HG02870 (cell line): ENCODE results near the gene NR5A2.
A peak's percentile ranks its signal among the peaks of the same experiment; 100 is the strongest.

Experiments
- ATAC-seq: cut with Tn5 transposase; IDR thresholded peaks from one replicate; pipeline ENCODE4 v1.9.1; 2021; ENCODE audit warnings: mild to moderate bottlenecking, moderate library complexity; ENCODE audit not compliant: unreplicated experiment

NR5A2 gene

DNA sequence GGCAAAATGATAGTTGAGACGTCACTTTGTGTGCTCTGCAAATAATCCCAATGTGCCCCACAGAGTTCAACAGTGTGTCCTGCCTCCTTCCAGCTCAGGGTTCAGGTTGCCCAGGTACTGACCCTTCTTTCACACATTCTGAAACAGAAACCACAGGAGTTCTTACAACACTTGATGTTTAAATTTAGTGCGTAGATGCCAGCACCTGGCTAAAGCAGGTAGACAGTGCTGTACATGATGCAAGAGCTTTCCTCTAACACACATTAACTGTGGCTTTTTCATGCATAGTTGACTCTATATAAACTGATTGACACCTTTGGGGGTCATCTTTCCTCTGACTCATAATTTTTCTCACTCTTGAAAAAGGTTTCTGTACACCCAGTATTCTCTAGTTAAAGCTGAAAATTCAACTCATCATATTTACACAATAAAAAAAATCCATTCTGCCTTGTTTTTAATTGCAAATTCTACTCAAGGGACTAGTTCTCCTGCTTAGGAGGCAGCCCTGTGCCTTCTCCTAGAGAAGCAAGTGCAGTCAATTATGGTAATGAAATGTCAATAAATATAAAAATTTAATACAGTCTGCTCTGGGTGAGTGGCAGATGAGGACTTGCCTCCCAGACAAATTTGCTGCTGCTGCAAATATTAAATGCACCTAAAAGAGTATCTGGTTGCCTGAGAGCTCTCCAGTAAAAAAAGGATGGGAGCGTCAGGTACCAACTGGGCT is 91.4 kb downstream of the NR5A2 start:
- ATAC-seq = no peak

DNA sequence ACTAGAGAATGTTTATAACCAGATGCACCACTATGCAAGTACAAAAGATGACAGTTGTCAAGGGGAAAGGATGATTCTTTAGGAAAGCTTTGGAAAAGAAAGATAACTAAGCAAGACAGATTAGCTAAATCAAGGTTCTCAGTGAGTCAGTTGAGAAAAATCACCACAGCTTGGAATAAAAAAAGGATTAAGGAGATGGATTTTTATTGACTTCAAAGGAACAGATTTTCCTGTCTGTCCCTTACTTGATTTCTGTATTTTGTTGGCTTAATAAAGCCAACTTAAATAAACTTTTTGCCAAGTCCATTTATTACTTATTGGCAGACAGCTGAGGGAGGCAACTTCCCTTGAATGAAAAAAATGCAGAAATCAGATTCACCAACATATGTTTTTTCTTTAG is 93.9 kb downstream of the NR5A2 start:
- ATAC-seq = no peak

DNA sequence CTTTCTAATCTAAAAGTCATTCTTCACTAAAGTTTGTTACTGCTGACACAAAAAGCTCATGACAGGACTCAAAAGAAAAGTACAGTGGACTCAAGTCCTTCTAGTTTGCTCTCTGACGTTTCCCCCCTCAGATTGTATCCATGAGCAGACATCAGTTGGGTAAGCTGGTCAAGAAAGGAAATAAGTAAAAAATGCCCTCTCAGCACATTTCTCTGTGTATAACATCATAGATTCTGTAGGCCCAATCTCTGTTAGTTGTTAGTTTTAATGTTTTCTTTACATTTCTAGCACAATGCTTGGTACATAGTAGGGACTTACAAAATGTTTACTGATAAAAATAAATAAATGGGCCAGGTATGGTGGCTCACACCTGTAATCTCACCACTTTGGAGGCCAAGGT is 96.8 kb downstream of the NR5A2 start:
- no peak for ATAC-seq

DNA sequence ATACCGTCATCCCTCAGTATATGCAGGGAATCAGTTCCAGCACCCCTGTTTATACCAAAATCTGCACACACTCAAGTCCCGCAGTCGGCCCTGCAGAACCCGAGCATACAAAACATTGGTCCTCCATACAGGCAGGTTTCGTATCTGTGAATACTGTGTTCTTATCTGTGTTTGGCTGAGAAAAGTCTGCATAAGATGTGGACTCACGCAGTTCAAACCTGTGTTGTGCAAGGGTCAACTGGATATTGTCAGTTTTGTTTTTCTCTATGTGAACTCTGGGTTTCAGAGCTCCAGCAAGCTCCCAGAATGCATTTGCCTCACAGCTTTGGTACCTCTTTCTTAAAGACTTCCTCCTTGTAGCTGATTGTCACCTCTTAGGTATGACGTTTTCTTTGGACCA is 100.6 kb downstream of the NR5A2 start:
- no peak for ATAC-seq

DNA sequence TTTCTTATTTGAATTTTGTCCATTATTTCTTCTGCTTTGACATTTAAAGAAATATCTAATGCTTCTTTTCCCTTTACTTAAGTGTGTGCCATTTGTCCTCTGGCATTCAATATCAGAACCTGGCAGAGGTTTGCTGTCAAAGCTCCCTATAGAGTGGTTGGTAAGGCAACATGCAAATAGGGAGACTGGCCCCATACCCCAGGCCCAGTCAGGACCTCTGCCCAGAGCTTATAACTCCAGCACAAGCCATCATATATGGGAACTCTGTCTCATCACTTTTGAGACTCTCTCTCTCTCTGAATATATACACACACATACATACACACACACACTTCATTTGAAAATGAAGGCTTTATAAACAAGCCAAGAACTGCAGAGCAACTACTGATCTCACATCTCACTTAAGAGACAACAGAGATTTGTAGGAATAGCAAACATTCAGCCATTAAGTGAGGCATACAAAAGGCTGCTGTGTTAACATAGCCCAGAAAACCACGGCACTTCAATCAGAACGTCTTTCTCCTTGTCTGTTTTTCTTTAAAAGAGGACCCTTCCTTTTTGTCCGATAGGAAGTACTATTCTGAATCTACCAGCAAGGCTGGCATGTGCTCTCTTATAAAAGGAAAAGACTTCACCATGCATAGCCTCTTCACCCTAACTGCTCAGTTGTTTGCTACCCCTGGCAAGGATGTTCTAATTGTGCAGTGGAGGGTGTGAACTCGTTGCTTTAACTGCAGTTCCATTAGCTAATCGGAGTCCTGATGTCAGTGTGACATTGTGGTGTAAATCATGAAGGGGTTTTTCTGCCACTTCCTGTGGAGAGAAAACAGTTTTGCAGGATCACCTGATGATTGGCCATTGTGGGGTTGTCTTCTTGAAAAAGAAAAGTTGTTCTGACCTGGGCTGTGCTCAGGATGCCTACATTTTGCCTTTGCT is 101.7 kb downstream of the NR5A2 start:
- no peak for ATAC-seq

DNA sequence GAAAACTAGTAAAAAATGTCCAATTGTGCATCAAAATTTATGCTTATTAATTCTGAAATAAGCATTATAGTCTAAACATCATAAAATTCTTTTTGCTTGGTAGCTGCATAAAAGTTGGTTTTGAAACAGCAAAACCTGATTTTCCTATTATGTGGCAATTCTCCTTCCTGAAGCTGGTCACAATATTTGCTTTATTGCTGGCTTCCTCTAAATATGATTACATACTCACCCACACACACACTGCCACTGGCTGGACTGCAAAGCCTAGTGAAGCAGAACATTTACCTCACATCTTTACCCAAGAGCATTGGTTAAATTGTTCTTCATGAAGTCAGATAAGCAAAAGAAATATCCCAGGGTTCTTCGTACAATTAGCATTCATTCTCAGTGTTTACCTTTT is 103.0 kb downstream of the NR5A2 start:
- no peak for ATAC-seq

DNA sequence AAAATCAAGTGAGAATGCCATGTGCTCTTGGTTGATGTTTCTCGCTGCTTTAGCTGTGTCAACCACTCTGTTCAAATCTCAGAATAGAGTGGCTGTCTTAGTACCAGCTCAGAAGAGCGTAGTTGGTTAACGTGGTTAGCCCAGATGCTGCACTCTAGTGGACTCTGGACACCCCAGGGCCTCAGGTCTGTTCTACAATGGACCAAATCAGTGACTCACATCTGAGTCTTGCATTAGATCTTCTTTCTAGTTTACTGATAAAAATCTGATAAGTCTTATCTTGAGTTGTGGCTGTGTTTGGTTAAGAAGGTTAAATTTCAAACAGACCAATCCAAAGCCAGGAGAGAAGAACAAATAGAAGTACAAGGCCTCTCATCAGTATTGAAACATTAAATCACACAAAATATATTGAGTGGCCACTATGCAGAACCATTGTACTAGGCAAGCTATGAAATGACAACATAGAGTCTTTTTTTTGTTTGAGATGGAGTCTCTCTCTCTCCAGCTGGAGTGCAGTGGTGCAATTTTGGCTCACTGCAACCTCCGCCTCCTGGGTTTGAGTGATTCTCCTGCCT is 104.1 kb downstream of the NR5A2 start:
- ATAC-seq = no peak

DNA sequence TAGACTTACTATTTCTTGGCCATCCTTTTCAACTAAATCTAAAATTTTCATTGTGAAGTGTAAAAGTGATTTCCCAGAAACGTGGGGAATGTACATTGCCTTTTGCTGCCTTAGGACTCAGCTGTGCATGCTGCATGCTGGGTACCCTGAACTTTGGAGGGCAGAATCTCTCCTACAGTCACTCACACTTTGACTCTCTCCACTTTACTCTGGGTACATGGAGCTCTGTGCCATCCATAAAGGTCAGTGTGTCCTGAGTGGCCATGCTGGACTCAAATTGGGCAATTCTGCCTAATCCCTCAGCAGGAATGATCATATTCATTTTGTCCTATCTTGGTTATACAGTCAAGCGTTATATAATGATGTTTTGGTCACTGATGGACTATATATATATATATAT is 105.6 kb downstream of the NR5A2 start:
- ATAC-seq = no peak

DNA sequence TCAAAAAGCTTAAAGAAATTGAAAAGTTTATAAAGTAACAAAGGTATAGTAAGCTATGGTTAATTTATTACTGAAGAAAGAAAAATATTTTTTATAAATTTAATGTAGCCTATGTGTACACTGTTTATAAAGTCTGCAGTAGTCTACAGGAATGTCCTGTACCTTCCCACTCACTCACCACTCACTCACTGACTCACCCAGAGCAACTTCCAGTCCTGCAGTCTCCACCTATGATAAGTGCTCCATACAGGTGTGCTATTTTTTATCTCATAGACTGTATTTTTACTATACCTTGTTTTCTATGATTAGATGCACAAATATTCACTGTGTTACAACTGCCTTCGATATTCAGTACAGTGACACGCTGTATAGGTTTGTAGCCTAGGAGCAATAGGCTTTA is 106.6 kb downstream of the NR5A2 start:
- no peak for ATAC-seq

DNA sequence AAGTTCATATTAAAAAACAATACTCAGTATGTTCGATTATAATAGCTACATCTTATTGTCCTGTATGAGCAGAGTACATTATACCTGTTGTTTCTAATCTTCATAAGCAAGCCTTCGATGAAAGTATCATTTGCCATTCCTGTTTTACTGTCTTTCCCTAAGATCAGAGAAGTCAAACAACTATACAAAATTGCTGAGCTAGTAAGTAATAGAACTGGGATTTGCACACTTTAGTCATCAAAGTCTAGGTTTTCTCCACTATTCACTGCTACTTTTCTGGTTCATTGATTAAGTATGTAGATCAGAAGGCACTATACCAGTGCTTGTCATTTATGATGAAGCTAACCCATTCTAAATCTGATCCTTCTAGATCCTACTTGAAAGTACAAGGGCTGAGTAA is 108.9 kb downstream of the NR5A2 start:
- no peak for ATAC-seq

DNA sequence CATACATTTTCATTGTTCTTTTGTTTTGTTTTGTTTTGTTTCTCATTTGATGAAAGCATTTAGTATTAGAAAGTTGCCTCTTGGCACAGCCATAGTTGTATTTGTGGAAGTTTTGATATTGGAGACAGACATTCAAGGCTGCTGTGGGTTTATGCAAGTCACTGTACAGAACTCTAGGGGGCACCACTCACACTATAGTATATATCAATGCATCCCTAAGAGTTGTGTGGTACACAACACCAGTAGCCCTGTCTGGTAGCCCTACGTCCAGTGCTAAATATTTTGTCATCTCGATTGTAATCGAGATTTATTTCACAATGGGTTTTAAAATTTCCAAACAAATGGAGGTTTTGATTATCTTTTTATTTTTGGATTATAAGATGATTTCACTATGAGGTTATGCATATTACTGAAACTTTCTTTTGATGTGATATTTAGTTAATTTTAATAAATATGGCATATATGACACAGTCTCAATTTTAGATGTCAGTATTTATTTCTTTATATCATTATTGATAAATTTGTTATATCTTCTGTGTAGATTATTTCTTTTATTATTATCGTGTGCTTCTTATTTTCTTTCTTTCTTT is 112.2 kb downstream of the NR5A2 start:
- peak; percentile 89 for ATAC-seq

DNA sequence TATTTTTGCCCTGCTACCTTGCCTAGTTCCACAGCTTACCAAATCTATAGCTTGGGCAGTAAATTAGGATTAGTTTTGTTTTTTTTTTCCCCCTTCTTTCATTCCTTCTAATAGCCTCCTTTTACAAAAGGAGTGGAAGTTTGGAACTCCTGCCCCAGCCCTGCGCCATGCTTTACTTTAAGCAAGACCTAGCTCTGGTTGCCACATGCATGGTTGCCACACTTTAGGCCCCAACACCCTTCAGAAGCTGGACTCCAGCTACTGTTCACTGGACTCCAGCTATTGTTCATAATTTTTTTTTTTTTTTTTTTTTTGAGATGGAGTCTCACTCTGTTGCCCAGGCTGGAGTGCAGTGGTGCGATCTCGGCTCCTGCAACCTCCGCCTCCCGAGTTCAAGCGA is 115.8 kb downstream of the NR5A2 start:
- no peak for ATAC-seq

DNA sequence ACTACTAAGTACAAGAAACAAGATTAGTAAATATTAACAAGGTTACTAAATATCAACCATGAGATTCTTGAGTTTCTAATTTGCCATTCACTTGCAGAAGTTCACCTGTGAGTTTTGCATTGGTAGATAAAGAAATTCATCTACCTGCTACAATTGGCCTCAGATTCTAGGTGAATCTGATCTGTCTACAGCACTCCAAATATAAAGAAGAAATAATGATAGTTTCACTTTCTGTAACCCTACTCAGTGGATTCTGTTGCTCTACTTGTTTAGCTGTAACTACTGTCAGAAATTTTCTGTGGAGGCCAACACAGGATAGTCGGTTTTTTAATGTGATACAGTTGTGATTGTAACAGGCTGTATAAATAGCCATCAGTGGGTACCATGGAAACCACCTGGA is 118.6 kb downstream of the NR5A2 start:
- ATAC-seq = no peak

DNA sequence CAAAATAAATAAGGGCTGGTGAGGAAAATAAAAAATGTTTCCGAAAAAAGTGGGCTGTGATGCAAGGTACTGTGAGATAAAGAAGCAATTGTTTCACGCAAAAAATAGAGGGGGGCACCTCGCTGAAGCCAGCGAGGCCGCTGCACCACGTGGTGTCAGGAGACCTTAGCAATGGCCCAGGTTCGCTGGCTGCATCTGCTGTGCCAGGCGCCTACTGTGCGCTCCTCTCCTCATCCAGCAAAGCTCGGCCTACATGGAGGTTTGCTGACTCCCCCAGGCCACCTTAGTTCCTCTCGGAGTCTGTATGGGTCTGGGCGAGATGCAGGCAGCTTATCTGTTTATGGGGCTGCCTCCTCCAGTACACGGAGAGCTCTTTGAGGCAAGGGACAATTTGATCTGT is 119.6 kb downstream of the NR5A2 start:
- no peak for ATAC-seq

DNA sequence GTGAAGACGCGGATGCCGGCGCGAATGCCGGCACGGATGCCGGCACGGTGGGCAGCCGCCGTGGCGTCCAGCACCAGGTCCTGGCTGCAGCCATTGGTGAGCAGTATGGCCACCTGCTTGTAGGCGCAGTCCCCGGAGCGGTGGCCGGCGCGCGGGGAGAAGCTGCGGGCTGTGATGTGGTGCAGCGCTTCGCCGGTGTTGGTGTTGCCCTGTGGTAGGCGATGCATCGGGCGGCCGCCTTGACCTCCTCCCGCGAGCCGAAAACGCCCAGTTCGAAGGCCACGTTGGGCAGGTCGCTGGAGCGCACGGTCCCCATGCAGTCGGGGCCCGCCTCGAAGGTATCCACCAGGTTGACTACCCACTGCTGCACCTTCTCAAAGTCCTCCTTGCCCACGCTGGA is 120.2 kb downstream of the NR5A2 start:
- ATAC-seq = no peak

DNA sequence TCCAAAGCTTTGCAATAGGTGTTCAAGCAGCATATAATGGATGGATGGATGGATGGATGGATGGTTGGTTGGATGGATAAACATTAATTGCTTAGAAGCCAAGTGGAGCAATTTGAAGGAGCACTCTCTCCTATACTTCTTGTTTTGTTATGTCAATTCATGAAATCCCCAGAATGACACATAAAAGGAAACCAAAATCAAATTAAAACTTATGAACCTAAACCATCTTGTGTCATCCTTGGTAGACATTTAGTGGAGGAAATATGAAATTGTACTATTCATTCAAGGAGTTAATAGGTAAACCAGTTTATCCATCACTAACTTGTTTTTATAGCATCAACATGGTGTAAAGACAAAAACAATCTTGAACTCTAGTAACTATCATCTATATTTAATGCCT is 122.5 kb downstream of the NR5A2 start:
- no peak for ATAC-seq

DNA sequence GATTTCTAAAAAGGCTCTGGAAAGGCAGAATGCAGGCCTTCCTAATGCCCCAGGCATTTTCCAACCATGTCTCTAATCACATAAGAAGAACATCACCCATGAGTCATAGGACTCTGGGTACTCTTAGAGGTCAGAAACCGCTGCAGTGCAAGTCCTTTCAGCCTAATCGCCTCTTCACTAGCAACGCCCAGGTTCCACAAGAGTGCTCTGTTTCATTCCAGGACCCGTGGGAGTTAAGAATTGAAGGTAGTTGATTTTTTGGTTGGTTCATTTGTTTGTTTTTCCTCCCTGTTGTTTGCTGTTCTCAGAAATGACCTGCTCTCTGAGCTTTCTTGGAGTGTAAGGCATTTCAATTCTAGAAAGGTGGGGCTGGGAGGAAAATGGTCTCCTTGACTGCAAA is 123.2 kb downstream of the NR5A2 start:
- ATAC-seq = peak; percentile 35

DNA sequence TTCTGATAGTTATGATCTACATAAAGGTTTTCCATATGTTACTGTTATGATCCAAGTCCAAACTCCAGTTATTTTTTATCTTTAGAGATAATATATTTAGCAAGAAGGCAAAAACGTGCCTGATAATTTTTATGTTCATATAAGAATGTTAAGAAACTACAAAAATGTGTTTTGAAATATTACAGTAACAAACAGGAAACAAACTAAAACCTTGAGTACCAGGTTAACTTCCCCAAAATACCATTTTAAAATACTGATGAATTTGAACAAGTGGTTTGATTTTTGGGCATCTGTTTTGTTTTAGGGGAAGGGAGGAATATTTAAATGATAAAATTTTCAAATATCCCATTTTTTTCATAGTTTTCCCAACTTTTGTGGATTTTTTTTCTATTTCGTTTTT is 124.8 kb downstream of the NR5A2 start:
- no peak for ATAC-seq

DNA sequence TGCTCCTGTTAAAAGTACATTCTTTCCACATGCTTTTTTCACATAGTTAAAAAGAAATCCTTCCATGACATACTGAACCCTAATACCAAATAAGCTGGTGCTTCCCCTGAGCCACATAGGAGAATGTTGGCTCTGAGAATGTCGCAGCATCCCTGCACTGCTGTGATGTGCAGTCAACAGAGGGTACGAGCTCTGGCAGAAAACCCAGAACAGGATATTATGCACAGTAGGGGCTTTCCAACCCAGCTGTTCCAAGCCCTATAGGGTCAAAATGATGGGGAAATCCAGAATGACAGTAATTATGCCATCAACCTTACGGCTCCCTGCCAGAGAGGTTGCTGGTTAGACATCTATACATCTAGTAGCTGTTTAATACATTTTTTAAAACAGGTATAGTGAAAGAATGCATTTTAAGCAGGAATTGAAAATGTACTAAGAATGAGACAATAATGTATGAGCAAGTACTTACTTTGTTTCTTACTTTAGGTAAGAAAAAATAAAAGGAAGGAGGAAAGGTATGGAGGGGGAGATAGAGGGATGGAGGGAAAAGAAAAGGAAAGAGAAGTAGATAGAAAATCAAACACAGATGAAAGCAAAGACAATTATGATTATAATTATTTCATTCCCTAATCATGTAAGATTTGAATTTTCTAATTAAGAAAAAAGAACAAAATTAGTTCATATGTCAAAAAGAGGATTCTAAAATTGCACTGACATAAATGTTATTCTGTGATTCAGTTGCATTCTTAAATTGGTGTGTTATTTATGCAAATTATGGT is 126.0 kb downstream of the NR5A2 start:
- ATAC-seq = peak; percentile 57

DNA sequence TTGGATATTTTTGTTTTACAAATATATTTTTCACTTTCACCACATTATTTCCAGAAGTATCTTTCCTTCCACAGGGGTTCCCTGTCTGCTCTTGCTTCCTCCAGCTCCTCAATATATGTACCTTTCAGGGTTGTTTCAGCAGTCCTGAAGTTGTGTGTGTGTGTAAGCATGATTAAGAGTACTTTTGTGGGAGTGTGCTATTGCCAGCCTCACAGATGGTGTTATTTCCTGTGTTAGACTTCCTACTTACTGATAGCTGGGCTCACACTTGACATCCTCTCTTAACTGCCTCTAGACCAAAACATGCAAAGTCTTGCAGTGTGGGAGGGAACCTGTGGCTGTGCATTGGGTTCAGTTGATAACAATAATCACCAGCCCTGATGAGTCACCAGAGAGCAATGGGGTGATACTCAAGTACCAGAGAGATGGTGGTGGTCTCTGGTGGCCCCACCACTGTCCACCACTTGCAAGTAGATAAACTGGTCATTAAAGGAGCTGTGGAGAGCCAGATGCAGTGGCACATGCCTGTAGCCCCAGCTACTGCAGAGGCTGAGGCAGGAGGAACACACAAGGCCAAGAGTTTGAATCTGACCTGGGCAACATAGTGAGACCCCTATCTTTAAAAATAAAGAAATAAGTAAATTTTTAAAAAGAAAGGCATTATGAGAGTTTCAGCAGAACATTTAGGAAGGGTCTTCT is 126.7 kb downstream of the NR5A2 start:
- peak; percentile 83 for ATAC-seq
